GM21528 (cell line): ENCODE measurements around the gene GP9.
"Not testable (repeated sequence)": the region's sequence is repeated elsewhere in the genome, so short reads cannot be mapped to it uniquely, and the experiment has no call there.

ENCODE experiments used
- ATAC-seq: cut with Tn5 transposase; IDR thresholded peaks from one replicate; pipeline ENCODE4 v1.9.1; 2021; ENCODE audit warnings: mild to moderate bottlenecking, moderate library complexity; ENCODE audit not compliant: unreplicated experiment, low FRiP score

The GP9 gene

GRCh38 chr3:129106866-129107565 lies 46.4 kb downstream of the GP9 start:
- ATAC-seq = no peak

- no peak for ATAC-seq
These were observed 47.2 kb downstream of the GP9 start for GRCh38 chr3:129107793-129108192.

DNA sequence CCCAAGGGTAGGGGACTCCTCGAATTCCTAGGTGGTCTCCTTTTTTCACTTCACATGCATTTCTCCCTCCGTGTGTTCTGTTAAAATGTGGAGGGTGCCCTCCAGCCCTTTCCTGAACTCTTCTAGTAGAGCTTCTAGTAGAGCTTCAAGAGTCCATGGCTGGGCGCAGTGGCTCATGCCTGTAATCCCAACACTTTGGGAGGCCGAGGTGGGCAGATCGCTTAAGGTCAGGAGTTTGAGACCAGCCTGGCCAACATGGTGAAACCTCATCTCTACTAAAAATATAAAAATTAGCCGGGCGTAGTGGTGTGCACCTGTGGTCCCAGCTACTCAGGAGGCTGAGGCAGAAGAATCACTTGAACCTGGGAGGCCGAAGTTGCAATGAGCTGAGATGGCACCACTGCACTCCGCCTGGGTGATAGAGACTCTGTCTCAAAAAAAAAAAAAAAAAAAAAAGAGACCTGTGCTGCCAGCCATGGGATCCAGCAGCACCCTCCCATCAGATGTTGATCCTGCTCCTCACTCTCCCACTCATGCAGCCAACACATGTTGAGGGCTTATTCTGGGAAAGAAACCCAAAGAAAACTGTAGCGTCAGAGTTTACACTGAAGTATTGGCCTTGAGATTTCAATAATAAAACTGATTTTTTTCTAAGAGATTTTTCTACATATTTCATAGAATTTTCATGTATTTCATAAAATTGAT lies 50.6 kb downstream of the GP9 start:
- ATAC-seq = not testable (repeated sequence)
